Measurements from ENCODE around the gene TP63.

DNA sequence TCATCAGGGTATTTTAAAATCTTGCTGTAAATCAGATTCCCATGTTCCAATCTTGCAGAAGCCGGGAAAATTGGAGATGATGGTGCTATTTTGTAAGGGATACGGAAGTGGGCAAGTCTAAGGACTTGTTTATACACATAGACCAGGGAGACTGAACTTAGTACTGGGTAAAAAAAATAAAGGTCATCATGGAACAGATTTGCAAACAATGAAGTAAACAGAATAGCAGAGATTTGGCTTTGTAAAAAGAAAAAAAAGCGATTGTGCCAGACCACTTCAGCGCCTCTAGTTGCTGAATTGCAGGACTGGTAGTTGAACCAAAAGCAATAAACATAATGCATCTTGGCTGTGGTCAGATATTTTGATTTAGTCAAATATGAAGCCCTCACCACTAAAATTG is 229.1 kb downstream of the TP63 start:
- TF ChIP-seq EP300 (conservative IDR thresholded peaks at IDR 0.05; ENCODE audit: poor library complexity, severe bottlenecking) (no peak), RAD21 (conservative IDR thresholded peaks at IDR 0.05) (no peak), TAF1 (IDR thresholded peaks at IDR 0.05; ENCODE audit: low read depth) (no peak)
- TF ChIP-seq, protein P1, sequence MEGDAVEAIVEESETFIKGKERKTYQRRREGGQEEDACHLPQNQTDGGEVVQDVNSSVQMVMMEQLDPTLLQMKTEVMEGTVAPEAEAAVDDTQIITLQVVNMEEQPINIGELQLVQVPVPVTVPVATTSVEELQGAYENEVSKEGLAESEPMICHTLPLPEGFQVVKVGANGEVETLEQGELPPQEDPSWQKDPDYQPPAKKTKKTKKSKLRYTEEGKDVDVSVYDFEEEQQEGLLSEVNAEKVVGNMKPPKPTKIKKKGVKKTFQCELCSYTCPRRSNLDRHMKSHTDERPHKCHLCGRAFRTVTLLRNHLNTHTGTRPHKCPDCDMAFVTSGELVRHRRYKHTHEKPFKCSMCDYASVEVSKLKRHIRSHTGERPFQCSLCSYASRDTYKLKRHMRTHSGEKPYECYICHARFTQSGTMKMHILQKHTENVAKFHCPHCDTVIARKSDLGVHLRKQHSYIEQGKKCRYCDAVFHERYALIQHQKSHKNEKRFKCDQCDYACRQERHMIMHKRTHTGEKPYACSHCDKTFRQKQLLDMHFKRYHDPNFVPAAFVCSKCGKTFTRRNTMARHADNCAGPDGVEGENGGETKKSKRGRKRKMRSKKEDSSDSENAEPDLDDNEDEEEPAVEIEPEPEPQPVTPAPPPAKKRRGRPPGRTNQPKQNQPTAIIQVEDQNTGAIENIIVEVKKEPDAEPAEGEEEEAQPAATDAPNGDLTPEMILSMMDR (IDR thresholded peaks at IDR 0.05; ENCODE audit: poor library complexity, severe bottlenecking), result no peak
